GM18868 (cell line): ENCODE measurements around the gene FBN3.
"Not testable (repeated sequence)": the region's sequence is repeated elsewhere in the genome, so short reads cannot be mapped to it uniquely, and the experiment has no call there.

ENCODE experiments used
- ATAC-seq: cut with Tn5 transposase; IDR thresholded peaks from one replicate; pipeline ENCODE4 v1.9.1; 2021; ENCODE audit warnings: mild to moderate bottlenecking, moderate library complexity; ENCODE audit not compliant: unreplicated experiment

Gene FBN3

DNA sequence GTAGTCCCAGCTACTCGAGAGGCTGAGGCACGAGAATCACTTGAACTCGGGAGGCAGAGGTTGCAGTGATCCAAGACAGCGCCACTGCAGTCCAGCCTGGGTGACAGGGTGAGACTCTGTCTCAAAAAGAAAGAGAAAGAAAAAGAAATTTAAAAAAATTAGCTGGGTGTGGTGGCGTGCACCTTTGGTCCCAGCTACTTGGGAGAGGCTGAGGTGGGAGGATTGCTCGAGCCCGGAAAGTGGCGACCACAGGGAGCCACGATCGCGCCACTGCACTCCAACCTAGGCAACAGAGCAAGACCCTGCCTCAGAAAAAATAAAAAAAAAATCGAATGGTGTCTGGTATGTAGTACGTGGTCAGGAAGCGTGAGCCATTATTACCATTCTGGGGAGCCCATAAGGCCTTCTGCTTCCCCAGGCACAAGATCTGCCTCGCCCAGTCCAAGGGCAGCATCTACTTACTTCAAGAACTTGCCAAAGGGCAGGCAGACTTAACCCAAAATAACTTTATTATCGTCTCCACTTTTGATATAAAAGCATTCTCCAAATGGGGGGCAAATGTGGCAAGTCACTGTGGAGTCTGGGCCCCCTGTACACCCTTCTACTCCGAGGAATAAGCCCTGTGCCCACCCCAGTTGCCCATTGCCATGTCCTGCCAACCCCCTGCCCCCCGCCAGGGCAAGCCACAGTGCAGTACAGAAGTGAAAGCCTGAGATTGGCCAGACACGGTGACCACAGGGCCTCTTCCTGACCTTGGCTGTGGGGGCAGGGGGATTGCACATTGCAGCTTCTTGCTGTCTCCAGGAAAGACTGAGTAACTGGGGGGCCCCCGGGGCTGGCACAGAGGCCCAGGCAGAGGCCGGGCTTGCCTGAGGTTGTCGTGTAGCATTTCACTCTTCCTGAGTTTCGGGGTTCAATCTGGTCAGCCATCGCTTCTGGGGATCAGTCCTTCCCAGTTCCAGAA lies 84.2 kb downstream of the FBN3 start:
- ATAC-seq = no peak

DNA sequence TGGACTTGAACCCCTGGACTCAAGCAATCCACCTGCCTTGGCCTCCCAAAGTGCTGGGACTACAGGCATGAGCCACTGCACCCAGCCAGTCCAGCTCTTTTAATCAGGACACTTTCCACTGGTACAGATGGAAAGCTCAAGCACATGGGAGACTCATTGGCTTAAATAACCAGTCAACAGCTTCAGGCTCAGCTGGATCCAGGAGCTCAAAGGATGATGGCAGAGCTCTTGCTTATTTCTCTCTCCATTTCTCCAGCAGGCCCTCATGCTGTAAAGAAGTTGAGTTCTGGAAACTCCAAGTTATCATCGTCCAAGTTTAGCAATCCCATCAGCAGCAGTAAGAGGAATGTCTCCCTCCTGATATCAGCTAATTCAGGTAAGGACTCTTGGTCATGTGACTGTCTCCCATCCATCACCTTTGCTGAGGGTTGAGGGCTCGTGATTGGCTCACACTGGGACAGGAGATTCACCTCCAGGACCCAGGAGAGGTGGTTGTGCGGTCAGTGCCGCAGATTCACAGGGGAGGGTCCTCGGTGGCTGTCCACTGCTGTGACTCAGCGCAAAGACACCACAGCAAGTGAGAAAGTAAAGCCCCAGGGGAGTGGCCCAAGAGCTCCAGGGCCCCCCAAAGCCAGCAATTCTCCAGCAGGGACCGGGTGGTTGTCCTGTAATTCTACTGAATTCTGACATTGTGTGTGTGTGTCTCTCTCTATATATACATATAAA lies 91.7 kb downstream of the FBN3 start:
- no peak for ATAC-seq

DNA sequence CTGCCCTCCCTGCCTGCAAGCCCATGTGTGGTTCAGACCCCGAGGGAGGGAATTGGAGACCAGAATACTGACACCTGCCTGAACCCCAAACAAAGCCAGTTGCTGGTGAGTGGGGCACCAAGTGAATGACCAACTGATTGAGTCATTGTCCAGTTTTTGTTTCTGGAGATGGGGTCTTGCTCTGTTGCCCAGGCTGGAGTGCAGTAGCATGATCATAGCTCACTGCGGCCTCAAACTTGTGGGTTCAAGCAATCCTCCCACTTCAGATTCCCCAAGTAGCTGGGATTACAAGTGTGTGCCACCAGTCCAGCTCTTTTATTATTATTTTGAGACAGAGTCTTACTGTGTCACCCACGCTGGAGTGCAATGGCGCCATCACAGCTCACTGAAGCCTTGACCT lies 92.9 kb downstream of the FBN3 start:
- ATAC-seq = no peak

DNA sequence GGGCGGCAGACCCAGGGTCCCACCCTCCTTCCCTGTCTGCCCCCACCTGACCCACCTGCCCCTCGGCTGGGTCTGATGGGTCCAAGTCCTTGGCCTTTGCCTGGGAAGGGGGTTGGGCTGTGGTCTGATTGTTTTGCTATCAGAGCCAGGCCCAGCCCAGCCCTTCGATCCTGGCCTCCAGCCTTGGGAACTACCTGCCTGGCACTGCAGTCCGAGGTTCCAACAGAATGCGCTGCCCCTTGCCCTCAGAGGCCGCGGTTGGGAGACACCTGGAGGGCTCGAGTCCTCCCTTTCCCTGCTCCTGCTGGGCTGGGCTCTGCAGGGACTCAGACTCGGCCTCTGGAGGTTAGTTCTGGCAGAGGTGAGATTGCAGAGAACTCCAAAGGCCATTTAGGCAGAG lies 95.2 kb downstream of the FBN3 start:
- ATAC-seq = no peak

DNA sequence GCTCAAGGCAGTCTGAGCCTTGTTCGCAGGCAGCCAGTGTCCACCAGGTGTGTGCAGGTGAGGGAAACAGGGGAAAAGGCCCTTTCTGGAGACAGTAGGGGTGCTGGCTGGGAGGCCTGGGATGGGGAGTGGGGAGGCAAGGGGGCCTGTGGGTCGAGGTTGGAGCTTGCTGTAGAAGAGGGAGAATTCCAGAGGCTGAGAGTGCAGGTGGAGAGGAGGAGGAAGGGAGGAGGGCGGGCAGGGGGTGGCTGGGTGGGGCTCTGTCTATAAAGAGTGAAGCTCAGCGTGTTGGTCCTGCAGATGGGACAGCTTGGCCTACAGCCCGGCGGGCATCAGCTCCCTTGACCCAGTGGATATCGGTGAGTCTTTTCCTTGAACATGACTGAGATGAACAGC lies 96.9 kb downstream of the FBN3 start, which contains the start of gene CCL25:
CCL25 (plus strand) TSS at position 297 of the 396 bp plus-strand sequence. CDS start 290 bp downstream, outside the sequence.
- no peak for ATAC-seq

DNA sequence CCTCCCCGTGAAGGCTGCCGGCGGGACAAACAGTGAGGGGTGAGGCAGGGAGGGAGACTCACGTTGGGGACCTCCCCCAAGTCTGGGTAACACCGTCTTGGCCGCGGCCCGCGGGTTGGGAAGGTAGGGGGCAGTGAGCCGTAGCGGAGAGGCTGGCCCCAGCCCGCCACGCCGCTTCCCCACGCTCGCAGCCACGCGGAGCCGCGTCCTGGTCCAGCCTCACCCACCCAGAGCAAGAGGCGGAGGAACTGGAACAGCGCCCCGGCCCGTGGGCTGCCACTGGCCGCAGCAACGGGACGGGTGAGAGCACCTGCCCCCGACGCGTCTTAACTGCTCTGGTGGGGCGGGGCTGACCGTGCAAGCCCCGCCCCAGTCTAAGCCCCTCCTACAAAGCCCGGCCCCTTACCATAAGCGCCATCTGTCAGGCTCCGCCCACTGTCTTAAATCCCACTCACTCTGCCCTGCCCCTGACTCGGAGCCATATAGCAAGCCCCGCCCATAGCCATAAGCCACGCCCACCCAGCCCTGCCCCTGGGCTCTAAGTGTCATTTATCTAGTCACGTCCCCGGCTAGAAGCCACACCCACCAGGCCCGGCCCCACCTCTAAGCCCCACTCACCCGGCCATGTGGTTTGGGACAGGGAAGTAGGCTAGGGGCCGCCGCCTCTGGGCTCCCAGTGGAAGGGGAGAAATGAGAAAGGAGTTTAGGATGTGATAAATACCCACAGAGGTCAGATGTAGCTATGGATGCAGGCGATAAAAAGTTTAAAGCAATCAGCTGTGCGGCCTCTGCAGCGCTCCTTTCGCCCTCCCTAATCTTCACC lies 98.9 kb downstream of the FBN3 start:
- peak; percentile 81 for ATAC-seq

DNA sequence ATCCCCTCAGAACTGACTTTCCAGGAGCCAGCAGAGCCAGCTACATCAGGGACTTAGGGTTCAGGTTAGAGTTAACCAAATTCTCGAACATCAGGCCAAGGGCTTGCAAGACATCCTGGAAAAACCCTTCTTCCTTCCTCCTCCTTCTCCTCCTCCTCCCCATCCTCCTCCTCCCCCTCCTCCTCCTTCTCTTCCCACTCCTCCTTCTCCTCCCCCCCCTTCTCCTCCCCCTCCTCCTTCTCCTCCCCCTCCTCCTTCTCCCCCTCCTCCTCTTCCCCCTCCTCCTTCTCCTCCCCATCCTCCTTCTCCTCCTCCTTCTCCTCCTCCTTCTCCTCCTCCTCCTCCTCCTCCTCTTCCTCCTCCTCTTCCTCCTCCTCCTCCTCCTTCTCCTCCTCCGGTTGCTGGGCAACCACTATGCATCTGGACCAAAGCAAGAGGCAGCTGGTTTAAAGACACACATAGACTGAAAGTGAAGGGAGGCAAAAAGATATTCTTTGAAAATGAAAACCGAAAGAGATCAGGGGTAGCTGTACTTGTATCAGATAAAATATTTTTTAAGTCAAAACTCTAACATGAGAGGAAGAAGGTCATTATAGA lies 102.7 kb downstream of the FBN3 start:
- no peak for ATAC-seq

DNA sequence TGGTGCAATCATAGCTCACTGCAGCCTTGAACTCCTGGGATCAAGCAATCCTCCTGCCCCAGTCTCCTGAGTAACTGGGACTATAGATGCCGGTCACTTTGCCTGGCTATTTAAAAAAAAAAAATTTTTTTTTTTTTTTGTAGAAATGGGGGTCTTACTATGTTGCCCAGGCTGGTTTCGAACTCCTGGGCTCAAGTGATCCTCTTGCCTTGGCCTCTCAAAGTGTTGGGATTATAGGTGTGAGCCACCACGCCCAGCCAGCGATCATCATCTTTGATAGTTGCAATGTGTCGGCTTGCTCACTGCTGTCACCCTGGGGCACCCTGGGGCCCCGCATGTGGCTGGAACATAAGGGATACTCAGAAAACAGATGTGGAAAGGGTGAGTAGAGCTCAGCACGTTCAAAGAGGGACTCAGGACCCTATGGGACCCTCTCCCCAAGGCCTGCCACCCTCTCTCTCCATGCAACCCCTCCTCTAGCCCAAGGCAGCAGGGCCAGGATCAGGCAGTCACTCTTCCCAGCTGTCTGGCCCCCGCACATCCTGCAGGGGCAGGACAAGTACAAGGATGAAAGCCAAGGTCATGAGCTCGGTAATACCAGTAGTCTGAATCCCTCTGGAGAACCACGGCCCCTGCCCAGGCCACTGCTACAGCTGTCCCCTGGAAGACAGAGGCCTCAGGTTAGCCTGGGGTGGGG lies 103.4 kb downstream of the FBN3 start:
- no peak for ATAC-seq

DNA sequence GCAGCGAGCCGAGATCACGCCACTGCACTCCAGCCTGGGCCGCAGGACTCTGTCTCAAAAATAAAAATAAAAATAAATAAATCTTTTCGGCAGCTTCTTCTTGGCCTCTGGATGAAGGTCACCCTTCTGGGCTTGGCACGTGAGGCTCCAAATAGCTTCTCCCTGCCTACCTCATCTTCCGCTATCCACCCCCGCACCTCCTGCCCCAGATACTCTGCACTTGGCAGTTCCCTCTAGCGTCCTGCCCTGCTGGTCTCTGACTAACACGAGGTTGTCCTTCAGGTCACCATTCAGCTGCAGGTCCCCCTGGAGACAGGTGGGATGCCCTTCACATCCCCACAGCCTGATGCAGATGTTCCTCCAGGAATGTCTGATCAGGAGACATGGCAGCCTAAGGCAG lies 105.4 kb downstream of the FBN3 start:
- ATAC-seq = no peak

DNA sequence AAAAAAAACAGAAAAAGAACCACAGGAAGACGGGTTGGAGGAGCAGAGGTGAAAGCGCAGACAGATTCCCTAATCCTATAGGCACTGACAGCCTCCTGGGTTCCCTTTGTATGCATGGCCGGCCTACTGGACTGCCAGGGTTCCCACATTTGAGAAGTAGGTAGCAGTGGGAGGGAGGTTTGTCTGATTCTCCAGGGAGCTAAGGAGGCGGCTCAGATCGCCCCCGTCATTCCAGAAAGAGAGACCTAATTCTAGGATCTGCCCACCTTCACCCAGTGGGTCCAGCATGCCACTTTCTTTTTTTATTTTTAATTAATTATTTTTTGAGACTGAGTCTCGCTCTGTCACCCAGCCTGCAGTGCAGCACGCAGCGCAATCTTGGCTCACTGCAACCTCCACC lies 106.5 kb downstream of the FBN3 start:
- ATAC-seq = no peak

DNA sequence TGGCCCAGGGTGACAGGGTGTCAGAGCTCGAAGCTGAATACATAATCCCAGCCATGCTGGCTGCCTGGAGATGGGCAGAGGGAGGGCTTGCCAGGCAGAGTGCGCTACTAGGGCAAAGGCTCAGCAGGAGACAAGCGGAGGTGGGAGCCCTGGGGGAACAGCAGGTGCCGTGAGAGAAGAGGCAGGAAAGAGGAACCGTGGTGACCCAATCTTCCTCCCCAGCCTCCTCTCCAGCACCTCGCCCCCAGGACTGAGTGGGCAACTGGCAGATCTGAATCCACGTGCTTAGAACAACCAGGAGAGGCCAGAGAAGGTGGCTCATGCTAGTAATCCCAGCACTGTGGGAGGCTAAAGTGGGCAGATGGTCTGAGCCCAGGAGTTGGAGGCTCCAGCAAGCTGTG lies 107.9 kb downstream of the FBN3 start:
- ATAC-seq = no peak

DNA sequence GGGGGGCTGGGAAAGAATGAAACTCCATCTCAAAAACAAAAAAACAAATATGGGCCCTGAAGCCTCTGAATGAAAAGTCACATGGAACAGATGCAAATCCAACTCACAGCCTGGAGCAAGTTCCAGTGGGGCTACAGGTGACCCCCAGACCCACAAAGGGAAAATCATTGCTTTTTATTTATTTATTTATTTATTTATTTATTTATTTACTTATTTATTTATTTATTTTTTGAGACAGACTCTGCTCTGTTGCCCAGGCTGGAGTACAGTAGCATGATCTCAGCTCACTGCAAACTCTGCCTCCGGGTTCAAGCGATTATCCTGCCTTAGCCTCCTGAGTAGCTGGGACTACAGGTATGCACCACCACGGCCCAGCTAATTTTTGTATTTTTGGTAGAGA lies 110.2 kb downstream of the FBN3 start:
- no peak for ATAC-seq

DNA sequence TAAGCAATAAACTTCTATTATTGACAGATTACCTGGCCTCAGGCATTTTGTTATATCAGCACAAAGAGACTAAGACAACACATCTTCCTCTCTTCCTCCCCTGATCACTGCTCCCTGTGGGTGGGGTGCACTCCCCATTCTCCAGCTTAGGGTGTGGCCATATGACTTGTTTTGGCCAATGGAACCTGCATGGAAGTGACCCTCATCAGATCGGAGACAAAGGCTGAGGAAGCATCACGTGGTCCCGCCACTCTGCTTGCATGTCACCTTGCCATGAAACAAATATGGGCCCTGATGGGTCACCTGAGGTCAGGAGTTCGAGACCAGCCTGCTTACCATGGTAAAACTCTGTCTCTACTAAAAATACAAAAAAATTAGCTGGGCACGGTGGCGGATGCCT lies 110.6 kb downstream of the FBN3 start:
- no peak for ATAC-seq

DNA sequence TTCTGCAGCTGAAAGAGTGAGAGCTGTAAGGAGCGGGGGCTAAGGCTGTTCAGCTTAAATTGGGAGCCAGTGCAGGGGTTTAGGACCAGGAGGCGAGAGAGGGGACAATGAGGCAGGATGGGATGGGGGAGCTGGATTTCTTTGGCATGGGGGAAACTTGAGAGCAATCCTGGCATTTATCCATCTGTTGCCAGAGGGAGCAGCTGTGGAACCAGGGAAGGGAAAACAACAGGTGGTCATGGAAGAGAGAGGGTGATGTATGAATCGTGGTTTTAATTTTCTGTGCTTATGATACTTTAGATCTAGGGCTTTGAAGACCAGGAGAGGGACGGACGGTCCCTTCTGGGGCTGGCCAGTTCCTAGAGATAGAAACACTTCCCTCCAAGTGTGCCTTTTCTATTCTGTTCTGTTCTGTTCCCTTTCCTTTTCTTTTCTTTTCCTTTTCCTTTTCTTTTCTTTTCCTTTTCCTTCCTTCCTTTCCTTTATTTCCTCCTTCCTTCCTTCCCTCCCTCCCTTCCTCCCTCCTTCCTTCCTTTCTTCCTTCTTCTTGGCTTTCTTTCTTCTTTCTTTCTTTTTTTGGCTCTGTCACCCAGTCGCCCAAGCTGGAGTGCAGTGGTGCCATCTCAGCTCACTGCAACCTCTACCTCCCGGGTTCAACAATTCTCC lies 112.8 kb downstream of the FBN3 start:
- ATAC-seq = no peak

DNA sequence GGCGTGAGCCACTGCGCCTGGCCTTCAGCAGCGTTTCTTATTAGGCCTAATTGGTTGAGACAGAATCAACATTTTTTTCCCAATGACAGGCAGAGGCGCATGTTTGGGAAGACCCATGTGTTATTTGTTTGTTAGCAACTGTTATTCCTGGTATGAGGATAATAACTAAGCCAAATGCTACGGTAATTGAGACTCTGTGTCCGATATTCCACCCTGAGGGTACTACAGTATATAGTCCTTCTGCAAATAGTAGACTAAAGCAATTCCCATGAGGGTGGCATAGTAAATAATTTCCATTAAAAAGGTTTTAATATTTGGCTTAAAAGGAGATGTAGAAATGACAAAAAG lies 115.2 kb downstream of the FBN3 start:
- ATAC-seq = no peak

DNA sequence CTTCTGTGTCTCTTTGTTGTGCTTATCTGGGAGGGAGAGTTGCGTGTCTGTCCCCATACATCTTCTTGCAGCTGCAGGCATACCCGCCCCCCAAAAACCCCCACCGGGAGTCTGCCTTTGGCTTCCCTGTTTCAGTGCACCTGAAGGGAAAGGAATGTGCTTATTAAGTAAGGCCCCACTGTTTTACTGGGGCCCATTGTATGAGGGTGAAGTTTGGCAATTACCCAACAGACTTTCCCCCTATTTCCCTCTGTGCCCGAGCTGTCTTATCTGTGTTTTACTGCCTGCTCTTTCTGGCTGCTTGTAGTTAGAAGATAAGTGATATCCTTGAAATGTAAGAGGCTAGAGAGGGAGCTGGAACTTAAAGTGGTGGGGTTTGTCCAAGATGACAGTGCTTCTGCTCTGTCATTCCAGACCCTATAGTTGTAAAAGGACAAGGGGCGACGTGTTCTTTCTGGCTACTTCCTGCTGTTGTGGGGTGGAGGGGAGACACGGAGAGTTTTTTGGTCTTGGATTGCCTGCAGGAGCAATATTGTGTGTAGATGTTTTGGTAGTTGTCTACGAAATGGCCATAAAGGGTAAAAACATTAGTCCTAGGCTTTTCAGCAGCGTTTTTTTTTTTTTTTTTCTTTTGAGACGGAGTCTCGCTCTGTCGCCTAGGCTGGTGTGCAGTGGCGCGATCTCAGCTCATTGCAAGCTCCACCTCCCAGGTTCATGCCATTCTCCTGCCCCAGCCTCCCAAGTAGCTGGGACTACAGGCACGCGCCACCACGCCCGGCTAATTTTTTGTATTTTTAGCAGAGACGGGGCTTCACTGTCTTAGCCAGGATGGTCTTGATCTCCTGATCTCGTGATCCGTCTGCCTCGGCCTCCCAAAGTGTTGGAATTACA lies 115.9 kb downstream of the FBN3 start:
- ATAC-seq = not testable (repeated sequence)

DNA sequence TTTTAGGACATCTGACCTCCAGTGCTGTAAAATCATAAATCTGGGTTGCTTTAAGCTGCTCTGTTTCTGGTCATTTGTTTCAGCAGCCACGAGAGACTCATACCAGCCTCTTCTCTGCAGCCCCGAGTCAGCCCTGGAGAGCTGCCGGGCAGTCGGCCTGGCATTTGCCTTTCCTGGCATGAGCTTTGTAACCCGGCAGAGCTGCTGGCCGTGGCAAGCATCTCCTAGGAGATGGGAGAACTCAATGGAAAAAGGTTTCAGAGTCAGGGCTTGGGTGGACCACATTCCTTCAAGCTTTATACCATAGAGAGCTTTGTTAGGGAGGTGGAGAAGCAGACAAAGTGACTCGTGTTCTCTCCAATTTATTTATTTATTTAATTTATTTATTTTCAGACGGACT lies 118.4 kb downstream of the FBN3 start:
- no peak for ATAC-seq

DNA sequence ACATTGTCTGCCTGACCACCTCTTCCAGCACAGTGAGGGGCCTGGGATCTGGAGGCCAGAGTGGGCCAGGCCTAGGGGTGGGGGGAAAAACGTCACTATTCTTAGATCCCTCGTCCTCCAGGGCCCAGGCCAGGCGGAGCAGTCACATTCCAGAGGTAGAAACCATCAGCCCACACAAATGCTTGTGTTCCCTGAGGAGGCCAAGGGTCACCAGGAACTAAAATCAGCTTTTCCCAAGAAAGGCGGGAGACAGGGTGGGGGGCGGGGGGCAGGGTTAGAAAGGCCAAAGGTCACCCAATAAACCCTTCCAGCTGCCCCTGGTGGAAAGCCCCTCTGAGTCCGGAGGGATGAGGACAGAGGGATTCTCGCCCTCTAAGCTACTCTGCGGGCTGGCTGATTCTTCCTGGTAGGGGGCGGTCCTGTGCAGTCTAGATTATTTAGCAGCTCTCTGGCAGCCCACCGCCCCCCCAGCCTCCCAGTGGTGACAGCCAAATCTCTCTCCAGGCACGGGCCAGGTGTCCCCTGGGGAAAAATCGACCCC lies 120.4 kb downstream of the FBN3 start:
- ATAC-seq = no peak
